Endothelial cell of umbilical vein (primary cell): ENCODE results near the gene GPR34. TPM values are rescaled to one million over a fixed set of nuclear protein-coding genes. Genes with fewer than 3 reads are reported as not detected.
A peak's percentile ranks its signal among the peaks of the same experiment; 100 is the strongest.

Source experiments
- BruUV-seq: library from RNA; stranded (reverse); fragments of 400-500 nt; replicated peaks from 2 replicates; lab custom pipeline; 2021; lab: Mats Ljungman, UMichigan
- CTCF ChIA-PET: fragments of 300-600, 350-600 bp; sonication (Branson Sonifier 250); formaldehyde crosslinking; loops from one replicate; lab custom pipeline; 2021; ENCODE audit warnings: antibody characterized with exemption, inconsistent platforms; lab: Charles Lee
- POLR2A ChIA-PET: fragments of 300-600, 350-600 bp; sonication (Branson Sonifier 250); formaldehyde crosslinking; loops from one replicate; lab custom pipeline; 2021; ENCODE audit warnings: antibody characterized with exemption, inconsistent platforms; lab: Charles Lee
- DNase-seq: peaks from one replicate; pipeline ENCODE4 v3.0.0-alpha.2; 2011; ENCODE audit warnings: low read depth, low spot score
- FAIRE-seq: peaks from 2 replicates; lab custom pipeline; 2011; peaks lifted over from hg19 to GRCh38; lab: Jason Lieb, UNC
- H2AFZ ChIP-seq: 2 replicates; pipeline ENCODE4 v1.6.0; 2012; ENCODE audit warnings: low read depth, low read length, control low read depth, inconsistent platforms
- H3K27ac ChIP-seq: 2 replicates; pipeline ENCODE4 v1.5.1; 2011; ENCODE audit warnings: low read depth, mild to moderate bottlenecking, control low read depth, low read length, moderate library complexity; ENCODE audit not compliant: insufficient read depth
- H3K27me3 ChIP-seq, 2 experiments: 2 replicates each; pipeline versions ENCODE4 v1.6.0 to v1.6.1; 2011; ENCODE audit warnings: low read length in 2 of 2, mixed read lengths in 1 of 2; ENCODE audit not compliant: control insufficient read depth in 2 of 2, insufficient read depth in 2 of 2
- H3K36me3 ChIP-seq, 2 experiments: 2 replicates in 1 of 2; 3 replicates in 1 of 2; pipeline ENCODE4 v1.5.1; 2011; ENCODE audit warnings: low read length in 2 of 2, mild to moderate bottlenecking in 1 of 2, moderate library complexity in 1 of 2; ENCODE audit not compliant: control insufficient read depth in 2 of 2, insufficient read depth in 2 of 2; ENCODE audit errors: extremely low read depth in 1 of 2
- H3K4me1 ChIP-seq: 3 replicates; pipeline ENCODE4 v1.5.1; 2011; ENCODE audit warnings: mild to moderate bottlenecking, low read length; ENCODE audit not compliant: control insufficient read depth, insufficient read depth; ENCODE audit errors: extremely low read depth
- H3K4me2 ChIP-seq: 2 replicates; pipeline ENCODE4 v1.6.1; 2011; ENCODE audit warnings: low read length, control low read depth, mixed read lengths; ENCODE audit not compliant: insufficient read depth
- H3K4me3 ChIP-seq, 3 experiments: fragments of 200-600 bp in 1 of 3; sonication (generic), shearing (Covaris generic) in 1 of 3; replicated peaks in 1 of 3; 2 replicates each; pipeline ENCODE4 v1.5.1; 2011 to 2016; ENCODE audit warnings: control low read depth in 3 of 3, low read length in 3 of 3, mild to moderate bottlenecking in 2 of 3, inconsistent platforms in 1 of 3, low read depth in 1 of 3, moderate library complexity in 1 of 3; ENCODE audit not compliant: insufficient read depth in 1 of 3
- H3K79me2 ChIP-seq: 2 replicates; pipeline ENCODE4 v1.6.0; 2012; ENCODE audit warnings: low read length, inconsistent platforms; ENCODE audit not compliant: control insufficient read depth, insufficient read depth
- H3K9ac ChIP-seq: replicated peaks from 2 replicates; pipeline ENCODE3; 2011; ENCODE audit warnings: low read length, control low read depth; ENCODE audit not compliant: insufficient read depth; ENCODE audit errors: extremely low read depth
- H3K9me1 ChIP-seq: replicated peaks from 3 replicates; pipeline ENCODE4 v1.6.0; 2011; ENCODE audit warnings: mild to moderate bottlenecking, low read length; ENCODE audit not compliant: control insufficient read depth, insufficient read depth; ENCODE audit errors: extremely low read depth
- H3K9me3 ChIP-seq: replicated peaks from 2 replicates; pipeline ENCODE4 v1.5.1; 2012; ENCODE audit warnings: low read length, inconsistent platforms; ENCODE audit not compliant: control insufficient read depth, insufficient read depth
- H4K20me1 ChIP-seq: replicated peaks from 2 replicates; pipeline ENCODE3; 2011; ENCODE audit warnings: mild to moderate bottlenecking, low read length; ENCODE audit not compliant: control insufficient read depth, insufficient read depth; ENCODE audit errors: extremely low read depth
- EZH2 ChIP-seq: IDR thresholded peaks from 2 replicates; pipeline ENCODE4 v1.6.1; 2012; ENCODE audit warnings: borderline replicate concordance, low read depth, mild to moderate bottlenecking, moderate library complexity, low read length, inconsistent platforms; ENCODE audit not compliant: severe bottlenecking
- FOS ChIP-seq: IDR thresholded peaks from 2 replicates; pipeline ENCODE4 v1.6.1; 2011; ENCODE audit warnings: mild to moderate bottlenecking, low read length, moderate library complexity, borderline replicate concordance; ENCODE audit not compliant: insufficient read depth
- GATA2 ChIP-seq: IDR thresholded peaks from 2 replicates; pipeline ENCODE4 v1.7.0; 2011; ENCODE audit warnings: low read depth, mild to moderate bottlenecking, moderate library complexity, mixed read lengths, low read length; ENCODE audit not compliant: insufficient read length, insufficient read depth
- JUN ChIP-seq: IDR thresholded peaks from 2 replicates; pipeline ENCODE4 v1.6.1; 2011; ENCODE audit warnings: borderline replicate concordance, low read depth; ENCODE audit not compliant: insufficient read length, insufficient read depth
- MAX ChIP-seq: IDR thresholded peaks from 2 replicates; pipeline ENCODE4 v1.6.1; 2011; ENCODE audit not compliant: insufficient read depth, insufficient read length
- MYC ChIP-seq: IDR thresholded peaks from one replicate; pipeline ENCODE4 v1.6.1; 2011; ENCODE audit warnings: mild to moderate bottlenecking, low read depth, low read length
- POLR2A ChIP-seq: IDR thresholded peaks from 2 replicates; pipeline ENCODE4 v1.6.1; 2012; ENCODE audit warnings: low read depth, mild to moderate bottlenecking, control low read depth, low read length
- POLR2AphosphoS5 ChIP-seq: IDR thresholded peaks from 2 replicates; pipeline ENCODE4 v1.6.1; 2012; ENCODE audit warnings: low read depth, mild to moderate bottlenecking, control low read depth, low read length, moderate library complexity; ENCODE audit not compliant: insufficient read depth
- dilution Hi-C: fragments of 300-500 bp; cut with MboI; formaldehyde crosslinking; loops from one replicate; pipeline ENCODE4 v1.15.0; 2019; ENCODE audit warnings: low sequenced_read_pairs; ENCODE audit not compliant: extremely low pct_ligation_motif_present
- intact Hi-C: fragments of 100-400 bp; cut with micrococcal nuclease; formaldehyde crosslinking; loops from one replicate; pipeline ENCODE4 v1.10.0; 2022
- polyA plus RNA-seq, 4 experiments: library from polyadenylated mRNA; depleted of rRNA in 3 of 4; stranded (reverse) in 3 of 4; unstranded in 1 of 4; fragments of >200 nt; gene quantifications; 2 replicates each; pipeline versions ENCODE4 v1.2.1 to v1.2.3, GENCODE V29; 2011 to 2012; ENCODE audit warnings: missing spikeins in 1 of 4
- total RNA-seq: library from RNA; stranded (reverse); gene quantifications from 2 replicates; pipeline ENCODE4 v1.2.3, GENCODE V29; 2021
- TF ChIP-seq, protein P1 (sequence below), 2 donors: IDR thresholded peaks; 1 replicate in 1 of 2; 2 replicates in 1 of 2; pipeline ENCODE4 v1.5.1; 2011; ENCODE audit warnings: low read length in 2 of 2, mild to moderate bottlenecking in 2 of 2, moderate library complexity in 2 of 2, control low read depth in 1 of 2, inconsistent platforms in 1 of 2, low read depth in 1 of 2; ENCODE audit not compliant: insufficient read depth in 1 of 2; ENCODE audit errors: extremely low read depth in 1 of 2

Gene GPR34
- total and polyA plus RNA-seq, 2 donors (not counting 3 experiments of a cell fraction or from before 2014, with no cell fraction given): not detected

DNA sequence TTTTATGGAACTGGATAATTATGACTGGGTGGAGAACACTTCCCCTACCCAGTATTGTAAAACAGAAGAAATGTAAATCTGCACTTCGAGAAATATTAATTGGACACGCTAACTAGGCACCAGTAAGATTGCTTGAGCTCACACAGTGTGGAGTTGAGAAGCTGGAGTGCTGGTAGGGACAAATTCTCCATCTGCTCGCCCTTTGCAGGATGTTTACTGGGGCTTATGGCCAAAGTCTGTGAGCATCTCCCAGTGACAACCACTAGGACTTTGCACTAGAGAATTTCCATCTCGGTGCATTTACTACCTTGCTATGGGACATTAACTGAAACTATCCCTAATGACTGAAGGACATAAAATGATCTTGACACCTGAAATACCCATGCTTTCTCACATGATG lies 33.7 kb upstream of the GPR34 start:
- no peaks in the 10 kb centered on the region for H3K9me3 ChIP-seq
- dilution Hi-C loops: no loop called here
- peak; percentile 15 for FAIRE-seq
- no peaks in the 10 kb centered on the region for H3K79me2 ChIP-seq
- ChIA-PET POLR2A (no interaction called here), CTCF (no interaction called here)
- H4K20me1 ChIP-seq: no peaks in the 10 kb centered on the region
- H3K9me1 ChIP-seq: no peaks in the 10 kb centered on the region
- no peaks in the 10 kb centered on the region for H3K27me3 ChIP-seq
- no peaks in the 10 kb centered on the region for H3K4me1 ChIP-seq
- TF ChIP-seq POLR2AphosphoS5 (no peak), GATA2 (no peak), FOS (no peak), MAX (no peak), POLR2A (no peak), EZH2 (no peak)
- H3K4me2 ChIP-seq: no peak overlapping the region
- no peak overlapping the region for H3K27ac ChIP-seq
- no peak overlapping the region for H3K9ac ChIP-seq
- H2AFZ ChIP-seq: no peak overlapping the region
- no peak for DNase-seq
- no peak overlapping the region for H3K4me3 ChIP-seq
- no peaks in the 10 kb centered on the region for H3K36me3 ChIP-seq
- intact Hi-C loops: no loop called here
- no TSS peak for BruUV-seq

GRCh38 chrX:41655631-41656030 lies 33.1 kb upstream of the GPR34 start:
- no peaks in the 10 kb centered on the region for H3K36me3 ChIP-seq
- no peaks in the 10 kb centered on the region for H3K79me2 ChIP-seq
- dilution Hi-C loops: no loop called here
- H3K4me3 ChIP-seq: no peak overlapping the region
- intact Hi-C loops: no loop called here
- H3K9me1 ChIP-seq: no peaks in the 10 kb centered on the region
- H3K27me3 ChIP-seq: no peaks in the 10 kb centered on the region
- no peaks in the 10 kb centered on the region for H3K9me3 ChIP-seq
- no peak overlapping the region for H3K27ac ChIP-seq
- FAIRE-seq (no peak), DNase-seq (no peak)
- no peaks in the 10 kb centered on the region for H4K20me1 ChIP-seq
- ChIA-PET POLR2A (no interaction called here), CTCF (no interaction called here)
- H3K4me2 ChIP-seq: no peak overlapping the region
- no peak for TF ChIP-seq POLR2AphosphoS5
- no peak for TF ChIP-seq MYC
- TF ChIP-seq POLR2A: no peak
- no peak for TF ChIP-seq EZH2
- no peak for TF ChIP-seq GATA2
- TF ChIP-seq, protein P1, sequence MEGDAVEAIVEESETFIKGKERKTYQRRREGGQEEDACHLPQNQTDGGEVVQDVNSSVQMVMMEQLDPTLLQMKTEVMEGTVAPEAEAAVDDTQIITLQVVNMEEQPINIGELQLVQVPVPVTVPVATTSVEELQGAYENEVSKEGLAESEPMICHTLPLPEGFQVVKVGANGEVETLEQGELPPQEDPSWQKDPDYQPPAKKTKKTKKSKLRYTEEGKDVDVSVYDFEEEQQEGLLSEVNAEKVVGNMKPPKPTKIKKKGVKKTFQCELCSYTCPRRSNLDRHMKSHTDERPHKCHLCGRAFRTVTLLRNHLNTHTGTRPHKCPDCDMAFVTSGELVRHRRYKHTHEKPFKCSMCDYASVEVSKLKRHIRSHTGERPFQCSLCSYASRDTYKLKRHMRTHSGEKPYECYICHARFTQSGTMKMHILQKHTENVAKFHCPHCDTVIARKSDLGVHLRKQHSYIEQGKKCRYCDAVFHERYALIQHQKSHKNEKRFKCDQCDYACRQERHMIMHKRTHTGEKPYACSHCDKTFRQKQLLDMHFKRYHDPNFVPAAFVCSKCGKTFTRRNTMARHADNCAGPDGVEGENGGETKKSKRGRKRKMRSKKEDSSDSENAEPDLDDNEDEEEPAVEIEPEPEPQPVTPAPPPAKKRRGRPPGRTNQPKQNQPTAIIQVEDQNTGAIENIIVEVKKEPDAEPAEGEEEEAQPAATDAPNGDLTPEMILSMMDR (IDR thresholded peaks at IDR 0.05; ENCODE audit: extremely low read depth in 1 of 2, insufficient read depth in 1 of 2, low read depth in 1 of 2, low read length in 2 of 2): no peak
- no peak for TF ChIP-seq JUN
- TF ChIP-seq MAX: no peak
- H3K4me1 ChIP-seq: no peaks in the 10 kb centered on the region
- no peak overlapping the region for H2AFZ ChIP-seq
- H3K9ac ChIP-seq: no peak overlapping the region
- BruUV-seq: no TSS peak
